ENCODE data around the gene ZNF436.
"Not testable (repeated sequence)": the region's sequence is repeated elsewhere in the genome, so short reads cannot be mapped to it uniquely, and the experiment has no call there.

The ZNF436 gene

DNA sequence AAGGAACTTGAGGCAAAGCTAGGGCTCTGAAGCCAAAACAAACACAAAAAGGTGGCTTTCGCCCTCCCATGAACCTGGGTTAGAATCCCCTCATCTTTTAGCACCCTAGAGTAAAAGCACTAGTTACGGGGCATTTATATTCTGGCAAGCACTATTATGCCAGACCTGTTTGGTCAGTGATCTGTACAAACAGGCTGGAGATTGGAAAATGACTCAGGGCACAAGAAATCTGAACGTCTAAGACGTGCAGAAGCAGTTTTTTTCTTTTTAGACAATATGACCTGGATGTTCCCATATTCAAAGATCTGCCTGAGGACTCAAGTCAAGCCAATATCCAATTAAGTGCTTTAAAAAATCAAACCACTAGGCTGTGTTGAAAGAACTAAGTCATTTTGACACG lies 3.0 kb downstream of the ZNF436 start:
- FAIRE-seq: no peak

DNA sequence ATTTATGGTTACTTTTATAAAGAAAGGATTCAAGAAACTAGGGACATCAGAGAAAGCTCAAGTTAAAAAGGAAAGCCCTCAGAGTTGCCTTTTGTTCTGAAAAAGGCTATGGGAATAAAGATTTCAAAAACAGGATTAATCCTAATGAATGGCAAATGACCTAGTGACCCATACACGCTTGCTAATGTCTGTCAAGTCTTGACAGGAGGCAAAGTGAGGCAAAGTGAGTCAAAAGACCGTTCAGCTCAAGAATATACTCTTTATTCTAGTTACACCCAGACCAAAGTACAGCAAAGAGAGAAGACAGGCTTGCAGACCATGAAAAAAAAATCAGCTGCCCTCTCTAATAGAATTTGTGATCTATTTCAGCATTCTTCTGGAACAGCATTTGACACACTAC lies 3.5 kb downstream of the ZNF436 start:
- FAIRE-seq: no peak

DNA sequence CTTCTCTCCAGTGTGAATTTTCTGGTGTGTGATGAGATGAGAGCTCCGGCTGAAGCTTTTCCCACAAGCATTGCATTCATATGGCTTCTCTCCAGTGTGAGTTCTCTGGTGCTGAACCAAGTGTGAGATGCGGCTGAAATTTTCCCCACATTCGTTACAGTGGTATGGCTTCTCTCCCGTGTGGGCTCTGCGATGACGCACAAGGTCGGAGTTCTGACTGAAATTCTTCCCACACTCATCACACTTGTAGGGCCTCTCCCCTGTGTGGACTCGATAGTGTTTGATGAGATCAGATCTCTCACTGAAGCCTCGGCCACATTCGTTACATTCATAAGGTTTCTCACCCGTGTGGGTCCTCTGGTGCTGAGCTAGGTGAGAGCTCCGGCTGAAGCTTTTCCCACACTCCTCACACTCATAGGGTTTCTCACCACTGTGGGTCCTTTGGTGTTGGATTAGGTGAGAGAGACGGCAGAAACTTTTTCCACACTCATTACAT lies 7.4 kb downstream of the ZNF436 start:
- FAIRE-seq: no peak

GRCh38 chr1:23358310-23358875 lies 11.2 kb downstream of the ZNF436 start:
- no peak for FAIRE-seq

- FAIRE-seq: no peak
These were observed 12.3 kb downstream of the ZNF436 start for GRCh38 chr1:23357138-23357908.

DNA sequence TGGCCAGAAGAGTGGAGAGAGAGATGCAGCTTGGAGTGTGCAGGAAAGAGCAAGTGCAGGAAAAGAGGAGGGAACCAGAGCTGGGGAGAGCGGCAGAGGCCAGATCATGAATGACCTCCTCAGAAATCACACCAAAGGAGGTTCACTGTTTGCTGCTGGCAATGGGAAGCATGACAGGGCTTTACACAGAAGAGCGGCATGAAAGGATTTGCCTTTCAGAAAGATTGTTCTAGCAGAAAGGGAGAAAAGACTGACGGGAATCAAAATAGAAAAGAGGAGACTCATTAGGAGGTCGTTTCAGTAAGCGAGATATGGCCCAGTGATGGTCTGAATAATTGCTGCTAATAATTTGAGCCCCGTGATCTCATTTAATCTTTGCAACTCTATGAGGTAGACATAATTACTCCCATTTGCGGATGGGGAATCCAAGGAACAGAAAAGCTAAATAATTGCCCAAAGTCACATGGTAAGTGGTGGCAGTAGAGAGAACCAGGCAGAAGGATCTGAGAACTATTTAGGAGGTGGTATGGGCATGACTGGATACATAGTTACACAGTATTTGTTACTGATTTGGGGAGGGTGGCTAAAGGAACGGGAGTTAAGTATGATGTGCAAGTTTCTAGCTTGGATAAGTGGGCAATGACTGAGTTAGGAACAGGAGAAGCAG lies 13.0 kb downstream of the ZNF436 start:
- FAIRE-seq: no peak

- FAIRE-seq: no peak
These were observed 15.4 kb downstream of the ZNF436 start for GRCh38 chr1:23354245-23354644.

GRCh38 chr1:23352096-23352695 lies 17.4 kb downstream of the ZNF436 start:
- no peak for FAIRE-seq

GRCh38 chr1:23345920-23346319 lies 23.7 kb downstream of the ZNF436 start:
- FAIRE-seq: no peak

DNA sequence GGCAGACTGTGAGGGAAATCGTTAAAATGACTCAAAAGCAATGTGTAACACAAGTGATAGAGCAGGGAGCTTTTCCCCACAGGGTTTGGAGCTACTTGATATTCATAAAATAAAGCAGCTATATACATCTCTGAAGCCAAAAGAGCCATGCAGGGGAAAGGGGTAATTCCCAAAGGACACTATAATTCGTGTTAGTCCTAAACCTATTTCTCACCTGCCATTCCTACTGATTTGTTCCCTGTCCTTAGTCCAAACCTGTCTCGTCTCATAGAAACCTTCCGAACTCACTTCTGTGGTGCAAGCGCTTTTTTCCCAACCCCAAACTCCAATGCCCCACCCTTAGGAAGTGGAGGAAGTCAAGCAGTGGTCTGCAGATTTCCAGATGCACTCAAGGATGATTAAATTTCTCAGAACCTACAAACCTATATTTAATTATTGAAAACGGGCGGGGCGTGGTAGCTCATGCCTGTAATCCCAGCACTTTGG lies 24.6 kb downstream of the ZNF436 start:
- FAIRE-seq: no peak

GRCh38 chr1:23344111-23344986 lies 25.3 kb downstream of the ZNF436 start, which contains the start of gene HNRNPR:
HNRNPR (minus strand) TSS chr1:23344284; CDS start chr1:23341008, 3,276 bp downstream.
- FAIRE-seq: no peak

GRCh38 chr1:23343221-23344110 lies 26.2 kb downstream of the ZNF436 start:
- no peak for FAIRE-seq

DNA sequence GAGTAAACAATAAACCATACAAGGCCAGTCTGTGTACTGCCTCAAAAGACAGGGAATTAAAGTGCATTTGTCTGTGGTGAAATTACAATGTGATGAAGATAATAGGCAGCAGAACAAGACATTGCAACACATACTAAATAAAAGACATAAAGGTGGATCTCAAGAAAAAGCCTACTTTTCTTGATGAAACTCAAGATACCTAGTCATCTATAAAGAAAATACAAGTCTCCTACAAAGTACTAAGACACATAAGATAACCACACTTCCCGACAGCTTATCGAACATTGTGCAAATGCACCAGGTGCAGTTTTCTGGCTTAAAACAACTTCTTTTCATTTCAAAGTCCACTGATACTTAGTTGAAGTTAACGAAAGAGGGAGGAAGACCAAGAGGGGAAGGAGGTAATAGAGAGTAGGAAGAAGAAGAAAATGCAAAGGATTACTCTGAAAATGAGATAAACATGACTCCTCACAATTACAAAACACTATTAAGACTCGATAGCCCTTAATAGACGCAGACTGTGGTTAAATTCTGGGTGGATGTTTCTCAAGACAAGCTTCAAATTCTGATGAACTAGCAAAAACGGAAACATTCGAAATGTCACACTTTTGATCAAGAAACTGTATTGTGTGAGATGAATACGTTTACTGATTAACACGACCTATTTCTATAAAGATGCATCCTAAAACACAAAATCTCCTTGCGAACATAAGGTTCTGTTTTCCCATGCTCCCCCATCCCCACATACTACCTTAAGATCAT lies 27.5 kb downstream of the ZNF436 start:
- FAIRE-seq: no peak

GRCh38 chr1:23339632-23340031 lies 30.0 kb downstream of the ZNF436 start:
- no peak for FAIRE-seq

DNA sequence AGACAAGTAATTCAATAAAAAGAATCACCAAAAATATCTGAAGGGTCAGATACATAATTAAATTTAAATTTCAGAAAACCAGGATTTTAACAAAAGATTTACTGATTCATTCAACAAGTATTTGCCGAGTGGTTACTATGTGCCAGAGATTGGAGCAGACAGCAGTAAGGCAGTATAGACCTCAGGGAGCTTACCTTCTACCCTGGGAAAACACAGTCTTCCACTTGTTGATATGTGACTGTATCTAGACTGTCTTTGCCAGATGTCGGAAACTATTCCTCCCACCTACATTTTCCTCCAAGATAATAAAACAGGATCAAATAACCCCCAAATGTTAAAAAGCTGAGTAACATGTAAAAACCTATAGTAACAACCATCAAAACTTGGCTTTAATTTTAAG lies 31.8 kb downstream of the ZNF436 start:
- FAIRE-seq: no peak

GRCh38 chr1:23331713-23332112 lies 37.9 kb downstream of the ZNF436 start:
- no peak for FAIRE-seq

DNA sequence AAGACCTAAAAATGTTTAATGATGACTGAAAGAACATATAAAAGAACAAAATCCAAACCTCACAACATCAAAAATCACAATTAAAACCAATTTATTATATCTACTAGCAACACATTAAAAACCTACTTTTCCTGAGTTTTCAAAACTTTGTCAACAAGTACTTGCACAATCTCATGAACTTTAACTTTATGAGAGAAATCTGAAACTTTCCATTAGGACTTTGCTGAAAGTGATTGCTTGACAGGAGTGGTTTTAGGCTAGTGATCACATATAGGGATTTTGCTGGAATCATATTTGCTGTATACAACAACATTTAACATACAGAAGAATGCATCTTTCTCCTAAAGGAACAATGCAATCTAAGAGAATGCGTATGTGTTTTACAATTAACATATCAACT lies 38.8 kb downstream of the ZNF436 start:
- no peak for FAIRE-seq

- FAIRE-seq: no peak
These were observed 44.2 kb downstream of the ZNF436 start for GRCh38 chr1:23325393-23325792.

- FAIRE-seq: no peak
These were observed 46.9 kb downstream of the ZNF436 start for GRCh38 chr1:23322770-23323169.

- not testable (repeated sequence) for FAIRE-seq
These were observed 59.4 kb downstream of the ZNF436 start for GRCh38 chr1:23310280-23310679.
